ENCODE results near the gene DYRK2.

The DYRK2 gene

GRCh38 chr12:67709367-67709954 lies 60.9 kb downstream of the DYRK2 start:
- no peak for DNase-seq

- DNase-seq = no peak
Observed at GRCh38 chr12:67710582-67710981, 62.0 kb downstream of the DYRK2 start.

- DNase-seq = no peak
Observed at GRCh38 chr12:67712011-67712410, 63.5 kb downstream of the DYRK2 start.

GRCh38 chr12:67714648-67715047 lies 66.1 kb downstream of the DYRK2 start:
- no peak for DNase-seq
